Cardiac fibroblast (primary cell): ENCODE results near the gene PRMT3.

Source experiments
- DNase-seq, 2 donors: peaks; one replicate each; pipeline versions ENCODE4 v3.0.0 to v3.0.0-alpha.2; 2010; ENCODE audit warnings: low read depth in 2 of 2
- H3K4me3 ChIP-seq, 2 donors: replicated peaks in 1 of 2; 1 replicate in 1 of 2; 2 replicates in 1 of 2; pipeline ENCODE4 v1.5.1; 2011; ENCODE audit warnings: low read depth in 2 of 2, low read length in 2 of 2, mild to moderate bottlenecking in 2 of 2, moderate library complexity in 1 of 2
- TF ChIP-seq, protein P1 (sequence below): IDR thresholded peaks from one replicate; pipeline ENCODE4 v1.5.1; 2011; ENCODE audit warnings: low read depth, mild to moderate bottlenecking, low read length, inconsistent platforms

PRMT3 gene

DNA sequence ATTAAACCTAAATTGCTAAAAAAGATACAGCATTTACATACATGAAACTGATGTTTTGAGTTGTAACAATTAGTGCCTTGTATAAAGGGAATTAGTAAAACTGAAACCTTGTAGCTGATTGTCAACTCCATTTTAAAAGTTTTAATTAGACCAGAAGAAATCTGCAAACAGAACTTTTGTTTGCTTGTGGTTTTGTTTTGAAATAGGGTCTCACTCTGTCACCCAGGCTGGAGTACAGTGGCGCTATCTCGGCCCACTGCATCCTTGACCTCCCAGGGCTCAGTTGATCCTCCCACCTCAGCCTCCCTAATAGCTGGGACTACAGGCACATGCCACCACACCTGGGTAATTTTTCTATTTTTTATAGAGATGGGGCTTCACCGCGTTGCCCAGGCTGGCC is 125.4 kb downstream of the PRMT3 start:
- no peak for DNase-seq
- H3K4me3 ChIP-seq, result no peak overlapping the region
- TF ChIP-seq, protein P1, sequence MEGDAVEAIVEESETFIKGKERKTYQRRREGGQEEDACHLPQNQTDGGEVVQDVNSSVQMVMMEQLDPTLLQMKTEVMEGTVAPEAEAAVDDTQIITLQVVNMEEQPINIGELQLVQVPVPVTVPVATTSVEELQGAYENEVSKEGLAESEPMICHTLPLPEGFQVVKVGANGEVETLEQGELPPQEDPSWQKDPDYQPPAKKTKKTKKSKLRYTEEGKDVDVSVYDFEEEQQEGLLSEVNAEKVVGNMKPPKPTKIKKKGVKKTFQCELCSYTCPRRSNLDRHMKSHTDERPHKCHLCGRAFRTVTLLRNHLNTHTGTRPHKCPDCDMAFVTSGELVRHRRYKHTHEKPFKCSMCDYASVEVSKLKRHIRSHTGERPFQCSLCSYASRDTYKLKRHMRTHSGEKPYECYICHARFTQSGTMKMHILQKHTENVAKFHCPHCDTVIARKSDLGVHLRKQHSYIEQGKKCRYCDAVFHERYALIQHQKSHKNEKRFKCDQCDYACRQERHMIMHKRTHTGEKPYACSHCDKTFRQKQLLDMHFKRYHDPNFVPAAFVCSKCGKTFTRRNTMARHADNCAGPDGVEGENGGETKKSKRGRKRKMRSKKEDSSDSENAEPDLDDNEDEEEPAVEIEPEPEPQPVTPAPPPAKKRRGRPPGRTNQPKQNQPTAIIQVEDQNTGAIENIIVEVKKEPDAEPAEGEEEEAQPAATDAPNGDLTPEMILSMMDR, result no peak

DNA sequence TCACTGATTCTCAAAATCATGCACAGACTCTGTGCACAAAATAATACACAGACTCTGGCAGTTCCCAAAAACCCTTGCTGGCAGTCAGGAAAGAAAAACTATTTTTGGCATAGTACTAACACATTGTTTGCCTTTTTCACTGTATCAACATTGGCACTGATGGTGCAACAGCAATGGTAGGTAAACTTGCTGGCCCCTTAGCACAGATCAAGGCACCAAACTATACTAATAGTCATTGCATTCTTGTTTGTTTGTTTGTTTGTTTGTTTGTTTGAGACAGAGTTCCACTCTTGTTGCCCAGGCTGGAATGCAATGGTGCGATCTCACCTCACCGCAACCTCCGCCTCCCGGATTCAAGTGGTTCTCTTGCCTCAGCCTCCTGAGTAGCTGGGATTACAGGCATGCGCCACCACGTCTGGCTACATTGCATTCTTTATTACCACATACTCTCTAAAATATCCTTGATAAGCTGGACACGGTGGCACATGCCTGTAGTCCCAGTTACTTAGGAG is 130.9 kb downstream of the PRMT3 start:
- no peak overlapping the region for H3K4me3 ChIP-seq
- DNase-seq, result no peak
- TF ChIP-seq, protein P1, result no peak

- TF ChIP-seq, protein P1, result no peak
- H3K4me3 ChIP-seq, result no peak overlapping the region
- no peak for DNase-seq
Observed at GRCh38 chr11:20522536-20522935, 135.0 kb downstream of the PRMT3 start.

DNA sequence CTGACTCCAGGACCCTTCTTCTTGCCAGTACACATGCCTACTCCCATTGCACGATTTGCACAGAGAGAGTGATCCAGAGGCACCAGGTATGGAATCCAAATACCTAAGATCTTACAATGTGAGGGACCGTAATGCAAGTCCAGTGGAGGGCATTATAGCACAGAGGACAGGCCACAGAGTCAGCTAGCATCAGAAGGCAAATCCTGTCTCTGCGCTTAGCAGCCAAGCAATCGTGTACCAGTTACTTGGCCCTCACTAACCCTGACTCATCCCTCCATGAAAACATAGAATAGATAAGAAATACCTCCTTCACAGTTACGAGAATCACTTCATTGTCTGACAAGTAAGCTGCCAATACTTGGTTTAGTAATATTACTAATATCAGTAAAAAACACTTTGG is 142.2 kb downstream of the PRMT3 start:
- H3K4me3 ChIP-seq, result no peak overlapping the region
- TF ChIP-seq, protein P1, result no peak
- no peak for DNase-seq

GRCh38 chr11:20530942-20531703 is 143.6 kb downstream of the PRMT3 start:
- TF ChIP-seq, protein P1, result no peak
- no peak overlapping the region for H3K4me3 ChIP-seq
- DNase-seq, result no peak

- DNase-seq, result no peak
- H3K4me3 ChIP-seq, result no peak overlapping the region
- TF ChIP-seq, protein P1, result no peak
Observed at GRCh38 chr11:20535271-20535881, 147.9 kb downstream of the PRMT3 start.
